ENCODE results near the gene OR7C2. TPM values are rescaled to one million over a fixed set of nuclear protein-coding genes. Genes with fewer than 3 reads are reported as not detected.
"Not testable (repeated sequence)": the region's sequence is repeated elsewhere in the genome, so short reads cannot be mapped to it uniquely, and the experiment has no call there.

Gene OR7C2
- total RNA-seq, 1 donor from 2014 or later, result not detected

GRCh38 chr19:14940266-14940665 is 1.0 kb upstream of the OR7C2 start:
- TF ChIP-seq CTCF (IDR thresholded peaks at IDR 0.05), result no peak
- intact Hi-C loops (cut with DNase I), result no loop called here
- no peak for DNase-seq (ENCODE audit: low spot score in 2 of 2)
- Histone ChIP-seq H3K27ac (no peak overlapping the region), H3K4me1 (no peaks in the 10 kb centered on the region), H3K9me3 (no peaks in the 10 kb centered on the region), H3K36me3 (no peaks in the 10 kb centered on the region), H3K4me3 (no peak overlapping the region), H3K27me3 (no peaks in the 10 kb centered on the region)

- Histone ChIP-seq H3K27me3 (no peaks in the 10 kb centered on the region), H3K4me3 (no peak overlapping the region), H3K9me3 (no peaks in the 10 kb centered on the region), H3K36me3 (no peaks in the 10 kb centered on the region), H3K4me1 (no peaks in the 10 kb centered on the region), H3K27ac (no peak overlapping the region)
- intact Hi-C loops (cut with DNase I), result no loop called here
- DNase-seq (ENCODE audit: low spot score in 2 of 2), result no peak
- no peak for TF ChIP-seq CTCF (IDR thresholded peaks at IDR 0.05)
These were observed 2.3 kb downstream of the OR7C2 start for GRCh38 chr19:14943601-14944000.

- no peak overlapping the region for H3K27ac ChIP-seq
- H3K27me3 ChIP-seq, result no peaks in the 10 kb centered on the region
- no peaks in the 10 kb centered on the region for H3K36me3 ChIP-seq
- no peaks in the 10 kb centered on the region for H3K4me1 ChIP-seq
- no peak for DNase-seq (ENCODE audit: low spot score in 2 of 2)
- intact Hi-C loops (cut with DNase I), result no loop called here
- no peak for TF ChIP-seq CTCF (IDR thresholded peaks at IDR 0.05)
- H3K9me3 ChIP-seq, result no peaks in the 10 kb centered on the region
- H3K4me3 ChIP-seq, result no peak overlapping the region
These were observed 3.2 kb downstream of the OR7C2 start for GRCh38 chr19:14944456-14944855.

- H3K36me3 ChIP-seq; H3K4me3 ChIP-seq; H3K4me1 ChIP-seq; DNase-seq (ENCODE audit: low spot score in 2 of 2); H3K27me3 ChIP-seq; H3K27ac ChIP-seq; H3K9me3 ChIP-seq; intact Hi-C loops (cut with DNase I): not testable (repeated sequence)
These were observed 8.1 kb downstream of the OR7C2 start for GRCh38 chr19:14949413-14949812.

- H3K36me3 ChIP-seq, result no peaks in the 10 kb centered on the region
- TF ChIP-seq CTCF (IDR thresholded peaks at IDR 0.05), result no peak
- H3K9me3 ChIP-seq, result no peaks in the 10 kb centered on the region
- no peaks in the 10 kb centered on the region for H3K27me3 ChIP-seq
- intact Hi-C loops (cut with DNase I), result no loop called here
- no peak overlapping the region for H3K27ac ChIP-seq
- no peaks in the 10 kb centered on the region for H3K4me1 ChIP-seq
- no peak overlapping the region for H3K4me3 ChIP-seq
- no peak for DNase-seq (ENCODE audit: low spot score in 2 of 2)
These were observed 8.6 kb downstream of the OR7C2 start for GRCh38 chr19:14949876-14950275.

- Histone ChIP-seq H3K9me3 (no peaks in the 10 kb centered on the region), H3K4me3 (no peak overlapping the region), H3K27me3 (no peaks in the 10 kb centered on the region), H3K36me3 (no peaks in the 10 kb centered on the region), H3K27ac (no peak overlapping the region), H3K4me1 (no peaks in the 10 kb centered on the region)
- intact Hi-C loops (cut with DNase I), result no loop called here
- no peak for DNase-seq (ENCODE audit: low spot score in 2 of 2)
- no peak for TF ChIP-seq CTCF (IDR thresholded peaks at IDR 0.05)
These were observed 9.1 kb downstream of the OR7C2 start for GRCh38 chr19:14950421-14950820.
